Stromal cell of bone marrow (primary cell): ENCODE measurements around the gene NECTIN3.
A peak's percentile ranks its signal among the peaks of the same experiment; 100 is the strongest.

Experiments used
- DNase-seq: peaks from one replicate; pipeline ENCODE4 v3.0.0-alpha.2; 2012; ENCODE audit warnings: low read depth

Gene NECTIN3

DNA sequence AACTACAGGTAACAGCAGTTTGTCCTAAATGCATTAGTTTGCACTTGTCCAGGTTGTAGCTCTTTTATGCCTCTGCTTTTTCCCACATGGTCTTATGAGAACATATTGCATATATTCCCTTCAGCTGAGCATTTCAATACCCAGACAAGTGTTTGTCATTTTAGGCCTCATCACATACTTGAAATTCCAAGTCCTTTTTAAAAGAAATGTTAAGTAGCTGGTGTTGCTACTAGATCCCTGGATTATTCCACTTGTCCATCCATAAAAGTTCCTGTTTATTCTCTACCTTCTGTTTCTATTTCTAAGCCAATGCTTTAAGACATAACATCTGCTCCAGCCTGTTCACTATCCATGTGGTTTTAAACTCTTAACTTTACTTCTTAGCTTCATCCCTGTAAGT, 128.4 kb downstream of the NECTIN3 start:
- DNase-seq: no peak

DNA sequence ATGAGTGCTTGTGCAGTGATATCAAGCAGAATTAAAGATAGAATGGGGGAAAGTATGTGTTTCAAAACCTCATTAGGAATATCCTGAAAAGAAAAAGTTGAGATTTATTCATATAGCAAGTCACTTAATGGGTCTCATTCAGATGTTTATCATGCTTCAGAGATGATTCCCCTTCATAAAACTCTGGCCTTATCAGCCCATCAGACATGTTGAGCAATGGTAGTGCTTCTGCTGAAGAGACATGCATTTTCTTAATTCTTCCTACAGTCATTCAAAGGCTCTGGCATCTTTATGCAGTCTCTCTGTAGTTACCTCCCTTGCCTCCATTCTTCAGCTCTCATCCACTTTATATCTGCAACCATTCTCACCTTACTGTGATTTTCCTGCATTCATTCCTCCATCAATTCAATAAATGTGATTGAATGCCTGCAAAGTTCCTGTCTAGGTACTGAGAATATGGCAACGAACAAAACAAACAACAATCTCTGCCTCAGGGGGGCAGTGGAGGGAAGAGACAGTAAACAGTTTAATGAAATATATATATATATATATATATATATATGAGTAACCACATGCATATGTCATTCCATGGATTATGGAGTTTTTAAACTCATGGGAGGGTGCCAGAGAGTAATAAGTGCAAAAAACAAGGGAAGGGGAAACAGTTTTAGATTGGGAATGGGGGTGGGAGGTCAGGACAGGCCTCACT, 138.5 kb downstream of the NECTIN3 start:
- DNase-seq: no peak

DNA sequence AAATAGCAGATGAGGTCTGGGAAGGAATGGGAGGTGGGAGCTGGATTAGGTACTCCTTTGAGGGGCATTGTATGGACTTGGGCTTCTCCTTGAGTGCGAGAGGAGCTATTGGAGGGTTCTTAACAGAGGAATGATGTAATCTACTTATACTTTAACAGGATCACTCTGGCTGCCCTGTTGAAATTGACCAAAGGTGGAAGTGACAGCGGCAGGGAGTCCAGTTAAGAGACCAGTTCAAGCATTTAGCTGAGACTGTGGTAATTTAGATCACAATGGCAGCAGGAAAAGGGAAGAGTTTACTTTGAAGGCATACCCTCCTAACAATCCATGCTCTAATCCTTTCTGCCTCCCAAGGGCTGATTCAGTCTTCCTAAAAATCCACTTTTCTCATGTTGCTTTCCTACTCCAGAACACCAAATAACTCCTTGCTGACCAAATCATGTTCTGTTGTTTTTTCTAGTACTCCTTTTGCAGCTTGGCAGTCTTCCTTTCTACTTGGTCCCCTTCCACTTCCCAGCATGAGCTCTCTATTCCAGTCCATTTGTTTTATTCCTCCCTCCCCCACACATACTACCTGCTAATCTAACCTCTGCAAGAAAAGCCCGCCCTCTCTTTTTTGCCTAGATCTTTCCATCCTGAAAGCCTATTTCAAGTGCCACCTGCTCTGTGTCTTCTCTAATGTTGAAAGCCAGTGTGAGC, 139.4 kb downstream of the NECTIN3 start:
- no peak for DNase-seq

DNA sequence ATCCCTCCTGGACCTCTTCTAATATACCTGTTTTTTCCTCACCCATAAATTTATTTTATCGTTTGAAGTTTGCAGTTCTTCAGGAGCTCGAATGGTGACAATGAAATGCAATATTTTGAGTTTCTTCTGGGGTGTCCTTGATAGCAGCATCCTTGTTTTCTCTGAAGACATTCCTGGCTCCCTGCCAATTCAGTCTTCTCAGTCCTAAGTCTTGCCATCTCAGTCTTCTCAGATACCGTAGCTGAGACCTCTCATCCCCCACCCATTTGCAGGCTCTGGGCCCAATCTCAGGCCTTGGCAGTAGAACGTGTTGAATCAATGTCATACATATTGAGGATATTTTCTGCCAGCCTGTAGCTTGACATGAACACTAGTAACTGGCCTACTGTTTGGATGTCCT, 140.9 kb downstream of the NECTIN3 start:
- DNase-seq: no peak

DNA sequence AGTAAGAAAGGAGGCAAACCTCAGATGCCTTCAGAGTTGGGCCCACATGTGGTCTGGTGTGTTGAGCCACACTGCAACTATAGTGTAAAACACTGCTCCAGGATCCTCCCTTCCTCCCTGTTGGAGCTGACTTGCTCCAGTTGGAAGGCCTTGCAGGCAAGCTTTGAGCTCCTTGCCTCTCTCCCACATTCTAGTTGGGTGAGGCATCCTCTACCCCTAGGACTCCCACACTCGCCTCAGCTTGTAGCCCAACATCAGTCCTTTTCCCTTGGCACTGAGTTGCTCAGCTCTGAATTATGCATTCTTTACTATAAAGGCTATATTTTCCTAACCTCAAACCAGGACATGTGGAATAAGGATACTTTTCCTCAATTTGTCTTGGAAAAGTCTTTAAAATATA, 143.9 kb downstream of the NECTIN3 start:
- DNase-seq: peak; percentile 44

DNA sequence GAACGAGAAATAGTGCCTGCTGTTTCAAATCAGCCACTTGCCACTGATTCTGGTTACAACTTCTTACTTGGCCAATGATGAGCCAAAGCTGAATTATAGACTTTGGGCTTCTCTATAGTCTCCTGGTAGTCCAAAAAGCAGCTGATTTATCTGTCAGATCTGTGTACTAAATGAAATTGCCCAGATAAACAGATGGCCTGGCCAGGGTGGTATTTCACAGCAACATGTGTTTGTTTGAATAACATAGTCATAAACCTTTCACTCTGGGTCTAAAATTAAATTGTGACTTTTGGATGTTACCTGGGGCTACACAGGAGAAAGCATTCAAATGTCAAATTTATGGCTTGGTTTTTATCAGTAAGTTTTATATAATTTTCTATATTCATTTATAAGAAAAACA, 147.0 kb downstream of the NECTIN3 start:
- no peak for DNase-seq

DNA sequence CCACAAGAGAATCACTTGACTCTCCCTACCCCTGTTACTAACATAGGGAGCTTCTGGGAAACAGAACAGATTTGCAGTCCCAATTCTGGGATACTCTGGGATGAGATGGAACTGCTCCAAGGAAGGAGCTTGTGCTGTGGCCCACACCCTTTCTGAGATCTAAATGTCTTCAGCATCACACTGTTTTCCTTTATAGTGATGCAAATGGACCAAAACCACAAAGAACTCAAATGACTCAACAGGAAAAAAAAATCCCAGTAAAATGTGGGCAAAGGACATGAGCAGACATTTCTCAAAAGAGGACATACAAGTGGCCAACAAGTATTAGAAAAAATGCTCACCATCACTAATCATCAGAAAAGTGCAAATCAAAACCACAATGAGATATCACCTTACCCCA, 155.6 kb downstream of the NECTIN3 start:
- DNase-seq: peak; percentile 89

DNA sequence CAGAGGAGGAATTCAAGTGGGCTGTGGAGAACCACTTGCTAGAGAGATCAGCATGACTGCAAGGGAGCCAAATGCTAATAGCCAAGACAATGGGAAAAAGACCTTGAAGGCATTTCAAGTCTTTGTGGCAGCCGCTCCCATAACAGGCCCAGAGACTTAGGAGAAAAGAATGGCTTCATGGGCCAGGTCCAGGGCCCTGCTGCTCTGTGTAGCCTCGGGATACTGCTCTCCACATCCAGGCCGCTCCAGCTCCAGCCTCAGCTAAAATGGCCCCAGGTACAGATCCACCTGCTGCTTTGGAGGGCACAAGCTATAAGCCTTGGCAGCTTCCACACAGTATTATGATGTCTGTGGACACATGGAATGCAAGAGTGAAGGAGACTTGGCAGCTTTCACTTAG, 157.7 kb downstream of the NECTIN3 start:
- DNase-seq: no peak

DNA sequence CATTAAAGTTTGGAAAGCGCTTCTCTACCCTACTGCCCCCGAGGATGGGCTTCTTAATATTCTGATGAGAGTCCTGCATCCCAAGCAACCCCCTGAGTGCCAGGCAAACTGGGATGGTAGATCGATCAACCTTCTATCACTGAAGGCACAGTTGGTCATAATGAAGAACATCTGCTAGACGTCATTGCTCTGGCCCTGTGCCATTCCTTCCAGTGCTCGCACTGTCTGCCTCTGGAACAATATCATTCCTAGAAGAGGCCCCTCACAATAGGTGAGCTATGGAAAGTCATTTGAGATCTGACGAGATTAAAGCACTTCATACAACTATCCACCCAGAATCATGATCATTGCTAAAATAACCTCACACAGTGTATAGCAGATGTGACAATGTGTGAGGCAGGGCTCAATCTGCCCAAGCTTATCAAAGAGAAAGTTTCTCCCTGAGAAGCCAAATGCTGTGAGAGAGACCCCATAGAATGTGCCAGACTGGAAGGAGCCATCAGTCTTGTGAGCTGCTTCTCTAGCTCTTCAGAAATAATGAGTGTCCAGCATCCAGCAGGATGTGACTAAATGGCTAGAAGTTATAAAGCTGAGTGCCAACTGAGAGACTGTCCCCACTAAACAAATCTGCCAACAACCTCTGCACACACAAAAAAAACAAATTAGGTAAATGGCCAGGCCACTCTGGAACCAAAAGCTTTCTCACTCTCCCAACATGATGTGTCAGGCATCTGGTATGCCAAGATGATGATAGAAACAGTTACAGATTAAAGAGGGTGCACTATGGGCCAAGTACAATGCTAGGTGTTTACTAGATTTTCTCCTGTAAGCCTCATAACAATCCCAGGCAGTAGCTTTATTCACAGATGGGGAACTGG, 165.5 kb downstream of the NECTIN3 start:
- DNase-seq: peak; percentile 48

DNA sequence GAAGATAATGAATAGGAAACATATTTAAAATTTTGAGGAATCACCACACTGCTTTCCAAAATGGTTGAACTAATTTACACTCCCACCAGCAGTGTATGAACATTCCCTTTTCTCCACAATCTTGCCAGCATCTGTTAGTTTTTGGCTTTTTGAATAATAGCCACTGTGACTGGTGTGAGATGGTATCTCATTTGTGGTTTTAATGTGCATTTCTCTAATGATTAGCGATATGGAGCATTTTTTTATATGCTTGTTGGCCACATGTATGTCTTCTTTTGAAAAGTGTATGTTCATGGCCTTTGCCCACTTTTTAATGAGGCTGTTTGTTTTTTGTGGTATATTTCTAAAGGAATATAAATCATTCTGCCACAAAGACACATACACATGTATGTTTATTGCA, 166.3 kb downstream of the NECTIN3 start:
- DNase-seq: no peak

DNA sequence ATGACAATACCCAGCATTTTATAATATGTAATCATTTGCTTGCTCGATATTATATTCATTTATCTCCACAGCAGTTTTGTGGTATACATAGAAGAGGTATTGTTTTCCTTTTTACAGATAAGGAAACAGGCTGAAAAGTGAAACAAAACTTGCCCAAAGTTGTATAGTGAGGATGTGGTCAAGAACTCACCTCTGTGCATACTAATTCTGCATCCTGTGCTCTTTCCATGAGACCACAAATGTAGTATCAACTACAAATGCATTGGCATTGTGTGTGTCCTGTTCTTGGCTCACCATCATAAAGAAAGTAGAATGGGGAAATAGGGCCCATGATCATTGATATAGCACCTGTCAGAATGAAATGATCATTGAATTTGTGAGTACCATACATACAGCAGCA, 167.3 kb downstream of the NECTIN3 start:
- DNase-seq: no peak

DNA sequence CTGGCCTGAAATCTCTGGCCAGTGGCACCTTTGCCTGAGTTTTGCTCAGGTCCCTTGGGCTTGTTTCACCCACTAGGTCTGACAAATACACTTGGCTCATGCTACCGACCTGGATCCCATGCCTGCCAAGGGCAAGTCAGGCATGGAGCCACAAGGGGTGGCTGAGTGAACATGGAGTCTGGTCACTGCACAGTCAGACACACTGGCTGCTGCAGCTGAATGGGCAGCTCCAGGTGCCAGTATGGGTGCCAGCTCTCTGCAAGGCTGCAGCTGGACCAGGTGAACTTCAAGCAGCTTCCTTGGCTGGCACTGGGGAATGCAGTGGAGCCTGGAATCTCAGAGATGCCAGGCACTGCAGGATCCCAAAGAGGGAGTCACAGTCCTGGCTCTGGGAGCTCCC, 170.3 kb downstream of the NECTIN3 start:
- DNase-seq: no peak
